Measurements from ENCODE around the gene CDH23. TPM values are rescaled to one million over a fixed set of nuclear protein-coding genes. Genes with fewer than 3 reads are reported as not detected.

CDH23 gene
- polyA plus RNA-seq, 2 of the 4 experiments (the other 2 are of a cell fraction): 1.1 to 2.3 TPM

DNA sequence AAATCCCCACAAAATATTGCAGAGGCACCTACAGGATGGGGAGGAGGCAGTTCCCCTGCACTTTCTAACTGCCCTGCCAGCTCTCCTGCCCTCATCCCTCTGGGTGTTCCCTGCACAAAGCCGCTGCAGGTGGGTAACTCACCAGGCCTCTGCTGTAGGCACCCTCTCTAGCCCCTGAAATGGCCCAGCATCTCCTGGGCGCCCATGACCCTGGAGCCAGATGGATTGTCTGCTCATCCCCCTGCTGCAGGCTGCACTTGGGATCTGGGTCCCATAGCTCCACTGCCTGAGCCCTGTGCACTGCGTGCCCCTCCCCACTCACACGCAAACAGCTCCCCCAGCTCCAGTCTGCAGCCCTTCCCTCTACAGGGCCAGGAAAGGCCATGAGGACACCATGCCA, 192.0 kb downstream of the CDH23 start:
- ChIA-PET CTCF (interaction anchor here (0.8 to 8.7 kb wide), 4 partner anchors 10 to 19 kb away, joined by 3 to 57 read pairs (median 6); no protein-coding TSS in a partner anchor), POLR2A (no interaction called here)
- DNase-seq (ENCODE audit: low read depth in 1 of 2, low spot score in 1 of 2) (no peak), FAIRE-seq (no peak), ATAC-seq (no peak)
- no peak overlapping the region for H3K4me3 ChIP-seq
- H3K4me1 ChIP-seq: no peaks in the 10 kb centered on the region
- WGBS (ENCODE audit: missing lambda C conversion rate): 69% methylated on average over 3 of the region's 4 CpGs
- no peak overlapping the region for H3K27ac ChIP-seq
- no peak overlapping the region for H3K4me2 ChIP-seq
- no peaks in the 10 kb centered on the region for H3K9me3 ChIP-seq
- TF ChIP-seq MAX (IDR thresholded peaks at IDR 0.05): no peak
- TF ChIP-seq FOSL2 (IDR thresholded peaks at IDR 0.05): no peak
- TF ChIP-seq FOSL2 (CRISPR knock-in tag; IDR thresholded peaks at IDR 0.05): no peak
- TF ChIP-seq, protein P1, sequence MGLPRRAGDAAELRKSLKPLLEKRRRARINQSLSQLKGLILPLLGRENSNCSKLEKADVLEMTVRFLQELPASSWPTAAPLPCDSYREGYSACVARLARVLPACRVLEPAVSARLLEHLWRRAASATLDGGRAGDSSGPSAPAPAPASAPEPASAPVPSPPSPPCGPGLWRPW (IDR thresholded peaks at IDR 0.05): no peak
- TF ChIP-seq KDM5A (IDR thresholded peaks at IDR 0.05): no peak
- TF ChIP-seq, protein P2, sequence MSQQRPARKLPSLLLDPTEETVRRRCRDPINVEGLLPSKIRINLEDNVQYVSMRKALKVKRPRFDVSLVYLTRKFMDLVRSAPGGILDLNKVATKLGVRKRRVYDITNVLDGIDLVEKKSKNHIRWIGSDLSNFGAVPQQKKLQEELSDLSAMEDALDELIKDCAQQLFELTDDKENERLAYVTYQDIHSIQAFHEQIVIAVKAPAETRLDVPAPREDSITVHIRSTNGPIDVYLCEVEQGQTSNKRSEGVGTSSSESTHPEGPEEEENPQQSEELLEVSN (IDR thresholded peaks at IDR 0.05; ENCODE audit: borderline replicate concordance, low read depth): no peak
- TF ChIP-seq NPAS2 (CRISPR knock-in tag; IDR thresholded peaks at IDR 0.05; ENCODE audit: borderline replicate concordance): no peak
- TF ChIP-seq ZSCAN20 (CRISPR knock-in tag; IDR thresholded peaks at IDR 0.05): no peak
- TF ChIP-seq CBX2 (IDR thresholded peaks at IDR 0.05; ENCODE audit: borderline replicate concordance, low read depth): no peak
- no peak for TF ChIP-seq CHD2 (IDR thresholded peaks at IDR 0.05; ENCODE audit: low read length, partially characterized antibody)
- TF ChIP-seq CHD4 (IDR thresholded peaks at IDR 0.05; ENCODE audit: borderline replicate concordance): no peak
- TF ChIP-seq EHF (CRISPR knock-in tag; IDR thresholded peaks at IDR 0.05): no peak
- no peak for TF ChIP-seq TP53 (CRISPR knock-in tag; IDR thresholded peaks at IDR 0.05)
- no peak for TF ChIP-seq POLR2A (IDR thresholded peaks at IDR 0.05; ENCODE audit: low read length)
- no peak for TF ChIP-seq NR3C1 (IDR thresholded peaks at IDR 0.05)
- TF ChIP-seq FOXS1 (CRISPR knock-in tag; IDR thresholded peaks at IDR 0.05): no peak

- TF ChIP-seq PHF8 (IDR thresholded peaks at IDR 0.05; ENCODE audit: borderline replicate concordance, low read depth): no peak
- 0 out of 4 replicates have a peak, but pooled peaks of 1 of the 2 experiments have one; percentile 30 for TF ChIP-seq CEBPB (IDR thresholded peaks at IDR 0.05)
- DNase-seq (ENCODE audit: low read depth in 1 of 2, low spot score in 1 of 2): no peak
- 65% methylated on average over 14 of the region's 14 CpGs for WGBS (ENCODE audit: missing lambda C conversion rate)
- ChIA-PET CTCF (interaction anchor here (1.0 to 8.7 kb wide), 3 partner anchors 17 to 20 kb away, joined by 5 to 57 read pairs (median 30); no protein-coding TSS in a partner anchor), POLR2A (no interaction called here)
- no peak for ATAC-seq
- Histone ChIP-seq H3K9me3 (no peaks in the 10 kb centered on the region), H3K4me3 (no peak overlapping the region), H3K4me1 (no peaks in the 10 kb centered on the region), H3K4me2 (no peak overlapping the region), H3K27ac (no peak overlapping the region)
- FAIRE-seq: no peak
Observed at GRCh38 chr10:71589617-71590551, 193.2 kb downstream of the CDH23 start.

- CTCF ChIA-PET: interaction anchor here (3.6 to 4.2 kb wide), 2 partner anchors 17 to 21 kb away, joined by 30 to 37 read pairs; no protein-coding TSS in a partner anchor
- no peak for ATAC-seq
- no peak overlapping the region for H3K4me3 ChIP-seq
- POLR2A ChIA-PET: no interaction called here
- H3K4me1 ChIP-seq: no peaks in the 10 kb centered on the region
- WGBS (ENCODE audit: missing lambda C conversion rate): 67% methylated on average over 10 of the region's 10 CpGs
- FAIRE-seq: no peak
- no peak overlapping the region for H3K27ac ChIP-seq
- H3K9me3 ChIP-seq: no peaks in the 10 kb centered on the region
- H3K4me2 ChIP-seq: no peak overlapping the region
- no peak for DNase-seq (ENCODE audit: low read depth in 1 of 2, low spot score in 1 of 2)
- TF ChIP-seq TFCP2L1 (CRISPR knock-in tag; IDR thresholded peaks at IDR 0.05): no peak
- TF ChIP-seq ZNF302 (CRISPR knock-in tag; IDR thresholded peaks at IDR 0.05): no peak
- TF ChIP-seq RNF2 (IDR thresholded peaks at IDR 0.05; ENCODE audit: borderline replicate concordance, low read depth): no peak
- no peak for TF ChIP-seq CBX8 (IDR thresholded peaks at IDR 0.05)
- no peak for TF ChIP-seq NPAS2 (CRISPR knock-in tag; IDR thresholded peaks at IDR 0.05; ENCODE audit: borderline replicate concordance)
- TF ChIP-seq HOXA7 (CRISPR knock-in tag; IDR thresholded peaks at IDR 0.05): no peak
- TF ChIP-seq, protein P3, sequence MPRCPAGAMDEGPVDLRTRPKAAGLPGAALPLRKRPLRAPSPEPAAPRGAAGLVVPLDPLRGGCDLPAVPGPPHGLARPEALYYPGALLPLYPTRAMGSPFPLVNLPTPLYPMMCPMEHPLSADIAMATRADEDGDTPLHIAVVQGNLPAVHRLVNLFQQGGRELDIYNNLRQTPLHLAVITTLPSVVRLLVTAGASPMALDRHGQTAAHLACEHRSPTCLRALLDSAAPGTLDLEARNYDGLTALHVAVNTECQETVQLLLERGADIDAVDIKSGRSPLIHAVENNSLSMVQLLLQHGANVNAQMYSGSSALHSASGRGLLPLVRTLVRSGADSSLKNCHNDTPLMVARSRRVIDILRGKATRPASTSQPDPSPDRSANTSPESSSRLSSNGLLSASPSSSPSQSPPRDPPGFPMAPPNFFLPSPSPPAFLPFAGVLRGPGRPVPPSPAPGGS (IDR thresholded peaks at IDR 0.05): no peak
- no peak for TF ChIP-seq POLR2AphosphoS2 (conservative IDR thresholded peaks at IDR 0.05; ENCODE audit: low read length)
- no peak for TF ChIP-seq GATA3 (IDR thresholded peaks at IDR 0.05; ENCODE audit: borderline replicate concordance)
- TF ChIP-seq, protein P4, sequence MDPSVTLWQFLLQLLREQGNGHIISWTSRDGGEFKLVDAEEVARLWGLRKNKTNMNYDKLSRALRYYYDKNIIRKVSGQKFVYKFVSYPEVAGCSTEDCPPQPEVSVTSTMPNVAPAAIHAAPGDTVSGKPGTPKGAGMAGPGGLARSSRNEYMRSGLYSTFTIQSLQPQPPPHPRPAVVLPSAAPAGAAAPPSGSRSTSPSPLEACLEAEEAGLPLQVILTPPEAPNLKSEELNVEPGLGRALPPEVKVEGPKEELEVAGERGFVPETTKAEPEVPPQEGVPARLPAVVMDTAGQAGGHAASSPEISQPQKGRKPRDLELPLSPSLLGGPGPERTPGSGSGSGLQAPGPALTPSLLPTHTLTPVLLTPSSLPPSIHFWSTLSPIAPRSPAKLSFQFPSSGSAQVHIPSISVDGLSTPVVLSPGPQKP (IDR thresholded peaks at IDR 0.05; ENCODE audit: low read depth, low read length): no peak
- TF ChIP-seq SMC3 (IDR thresholded peaks at IDR 0.05): no peak
- no peak for TF ChIP-seq HOXB5 (CRISPR knock-in tag; IDR thresholded peaks at IDR 0.05)
Observed at GRCh38 chr10:71590781-71591350, 194.1 kb downstream of the CDH23 start.

Measured in A549 (cell line).